Neural cell (in vitro differentiated cells): ENCODE data around the gene FAM53B. TPM values are rescaled to one million over a fixed set of nuclear protein-coding genes. Genes with fewer than 3 reads are reported as not detected.

ENCODE experiments used
- H2AFZ ChIP-seq: fragments of 200-600, 300-800 bp; sonication (generic), shearing (Covaris generic); 2 replicates; pipeline ENCODE4 v1.6.0; 2014; ENCODE audit warnings: low read depth, mild to moderate bottlenecking, antibody characterized with exemption, low read length, moderate library complexity
- H3F3A ChIP-seq: fragments of 200-600 bp; shearing (Covaris generic); 2 replicates; pipeline ENCODE4 v1.6.1; 2016; ENCODE audit warnings: mild to moderate bottlenecking, moderate library complexity, mixed read lengths, antibody characterized with exemption, low read length; ENCODE audit not compliant: insufficient read depth, poor library complexity, severe bottlenecking
- H3K27ac ChIP-seq: fragments of 200-600, 300-800 bp; sonication (generic), shearing (Covaris generic); 2 replicates; pipeline ENCODE4 v1.5.1; 2014; ENCODE audit warnings: mild to moderate bottlenecking, low read length, moderate library complexity
- H3K27me3 ChIP-seq: fragments of 300-800, 200-600 bp; sonication (generic), shearing (Covaris generic); 2 replicates; pipeline ENCODE4 v1.6.0; 2014; ENCODE audit warnings: mild to moderate bottlenecking, low read depth, low read length, moderate library complexity; ENCODE audit not compliant: insufficient read depth
- H3K36me3 ChIP-seq: fragments of 300-800, 200-600 bp; sonication (generic), shearing (Covaris generic); 2 replicates; pipeline ENCODE4 v1.5.1; 2014; ENCODE audit warnings: mild to moderate bottlenecking, antibody characterized with exemption, low read length, moderate library complexity; ENCODE audit not compliant: insufficient read depth
- H3K4me2 ChIP-seq: fragments of 300-800, 200-600 bp; sonication (generic), shearing (Covaris generic); 2 replicates; pipeline ENCODE4 v1.6.0; 2014; ENCODE audit warnings: mild to moderate bottlenecking, low read length
- H3K4me3 ChIP-seq: fragments of 300-800, 200-600 bp; sonication (generic), shearing (Covaris generic); 2 replicates; pipeline ENCODE4 v1.5.1; 2014; ENCODE audit warnings: mild to moderate bottlenecking, low read length, moderate library complexity
- H3K79me2 ChIP-seq: fragments of 200-600 bp; shearing (Covaris generic); replicated peaks from 2 replicates; pipeline ENCODE4 v1.6.0; 2014; ENCODE audit warnings: mild to moderate bottlenecking, low read length, moderate library complexity; ENCODE audit not compliant: insufficient read depth
- H3K9ac ChIP-seq: fragments of 300-800, 200-600 bp; sonication (generic), shearing (Covaris generic); 2 replicates; pipeline ENCODE4 v1.6.1; 2016; ENCODE audit warnings: mild to moderate bottlenecking, low read length, mixed read lengths
- H3K9me2 ChIP-seq: fragments of 200-600 bp; shearing (Covaris generic); 2 replicates; pipeline ENCODE4 v1.6.1; 2016; ENCODE audit warnings: mild to moderate bottlenecking, low read length, mixed read lengths; ENCODE audit not compliant: insufficient read depth
- H3K9me3 ChIP-seq: fragments of 200-600, 300-800 bp; sonication (generic), shearing (Covaris generic); 2 replicates; pipeline ENCODE4 v1.6.1; 2016; ENCODE audit warnings: mild to moderate bottlenecking, mixed run types, low read length, moderate library complexity, mixed read lengths
- H4K20me1 ChIP-seq: fragments of 200-600 bp; shearing (Covaris generic); 2 replicates; pipeline ENCODE4 v1.6.1; 2016; ENCODE audit warnings: mild to moderate bottlenecking, mixed run types; ENCODE audit not compliant: insufficient read depth
- CTCF ChIP-seq: fragments of 450-650 bp; IDR thresholded peaks from 2 replicates; pipeline ENCODE4 v1.5.1; 2014; ENCODE audit warnings: antibody characterized with exemption, mild to moderate bottlenecking, moderate library complexity; ENCODE audit not compliant: poor library complexity, severe bottlenecking
- EP300 ChIP-seq: fragments of 450-650 bp; conservative IDR thresholded peaks from 2 replicates; pipeline ENCODE4 v1.6.1; 2014; ENCODE audit warnings: antibody characterized with exemption, mild to moderate bottlenecking, moderate library complexity; ENCODE audit not compliant: poor library complexity, severe bottlenecking
- EZH2 ChIP-seq: fragments of 200-600, 300-800 bp; shearing (Covaris generic), sonication (generic); IDR thresholded peaks from 2 replicates; pipeline ENCODE4 v1.6.1; 2014; ENCODE audit warnings: antibody characterized with exemption, low read length, borderline replicate concordance, mild to moderate bottlenecking; ENCODE audit not compliant: insufficient read depth, poor library complexity, severe bottlenecking
- MXI1 ChIP-seq: fragments of 450-650 bp; conservative IDR thresholded peaks from 2 replicates; pipeline ENCODE4 v1.6.1; 2014; ENCODE audit warnings: antibody characterized with exemption, mild to moderate bottlenecking; ENCODE audit not compliant: poor library complexity, severe bottlenecking
- POLR2AphosphoS5 ChIP-seq: IDR thresholded peaks from 2 replicates; pipeline ENCODE4 v1.6.1; 2012
- RAD21 ChIP-seq: fragments of 450-650 bp; conservative IDR thresholded peaks from 2 replicates; pipeline ENCODE4 v1.6.1; 2014; ENCODE audit warnings: antibody characterized with exemption, mild to moderate bottlenecking, moderate library complexity
- REST ChIP-seq: IDR thresholded peaks from 2 replicates; pipeline ENCODE4 v1.6.1; 2012; ENCODE audit warnings: borderline replicate concordance
- SMC3 ChIP-seq: fragments of 450-650 bp; conservative IDR thresholded peaks from 2 replicates; pipeline ENCODE4 v1.6.1; 2014; ENCODE audit warnings: antibody characterized with exemption, mild to moderate bottlenecking, moderate library complexity; ENCODE audit not compliant: poor library complexity
- TAF1 ChIP-seq: IDR thresholded peaks from 2 replicates; pipeline ENCODE4 v1.6.1; 2012; ENCODE audit warnings: low read depth
- polyA plus RNA-seq: library from polyadenylated mRNA; depleted of rRNA; stranded (reverse); fragments of >200 nt; gene quantifications from 2 replicates; pipeline ENCODE4 v1.2.3, GENCODE V29; 2014

Gene FAM53B
- polyA plus RNA-seq, 1 donor from 2014 or later, result 21.8 TPM

GRCh38 chr10:124614003-124614659 is 130.0 kb downstream of the FAM53B start:
- Histone ChIP-seq H3K27ac (no peak overlapping the region), H3K9ac (no peak overlapping the region)

More at GRCh38 chr10:124614003-124614659, 130.0 kb downstream of the FAM53B start:
- Histone ChIP-seq H3K27me3 (no peaks in the 10 kb centered on the region), H3K36me3 (no peaks in the 10 kb centered on the region), H3K9me2 (no peaks in the 10 kb centered on the region), H3K4me3 (no peak overlapping the region), H4K20me1 (no peaks in the 10 kb centered on the region), H2AFZ (no peak overlapping the region), H3F3A (no peaks in the 10 kb centered on the region), H3K79me2 (no peaks in the 10 kb centered on the region), H3K9me3 (no peaks in the 10 kb centered on the region), H3K4me2 (no peak overlapping the region)
- TF ChIP-seq RAD21 (no peak), SMC3 (no peak), MXI1 (no peak), TAF1 (no peak), REST (no peak), CTCF (no peak), POLR2AphosphoS5 (no peak), EZH2 (no peak), EP300 (no peak)
